ENCODE measurements around the gene TMEM258.

DNA sequence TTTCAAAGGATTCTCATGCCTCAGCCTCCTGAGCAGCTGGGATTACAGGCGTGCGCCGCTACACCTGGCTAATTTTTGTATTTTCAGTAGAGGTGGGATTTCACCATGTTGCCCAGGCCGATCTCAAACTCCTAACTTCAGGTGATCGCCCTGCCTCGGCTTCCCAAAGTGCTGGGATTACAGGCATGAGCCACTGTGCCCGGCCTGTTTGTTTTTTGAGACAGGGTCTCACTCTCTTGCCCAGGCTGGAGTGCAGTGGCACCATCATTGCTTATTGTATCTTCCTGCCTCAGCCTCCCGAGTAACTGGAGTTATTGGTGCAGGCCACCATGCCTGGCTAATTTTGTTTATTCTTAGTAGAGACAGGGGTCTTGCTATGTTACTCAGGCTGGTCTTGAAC, 43.8 kb upstream of the TMEM258 start:
- TF ChIP-seq, protein P1, sequence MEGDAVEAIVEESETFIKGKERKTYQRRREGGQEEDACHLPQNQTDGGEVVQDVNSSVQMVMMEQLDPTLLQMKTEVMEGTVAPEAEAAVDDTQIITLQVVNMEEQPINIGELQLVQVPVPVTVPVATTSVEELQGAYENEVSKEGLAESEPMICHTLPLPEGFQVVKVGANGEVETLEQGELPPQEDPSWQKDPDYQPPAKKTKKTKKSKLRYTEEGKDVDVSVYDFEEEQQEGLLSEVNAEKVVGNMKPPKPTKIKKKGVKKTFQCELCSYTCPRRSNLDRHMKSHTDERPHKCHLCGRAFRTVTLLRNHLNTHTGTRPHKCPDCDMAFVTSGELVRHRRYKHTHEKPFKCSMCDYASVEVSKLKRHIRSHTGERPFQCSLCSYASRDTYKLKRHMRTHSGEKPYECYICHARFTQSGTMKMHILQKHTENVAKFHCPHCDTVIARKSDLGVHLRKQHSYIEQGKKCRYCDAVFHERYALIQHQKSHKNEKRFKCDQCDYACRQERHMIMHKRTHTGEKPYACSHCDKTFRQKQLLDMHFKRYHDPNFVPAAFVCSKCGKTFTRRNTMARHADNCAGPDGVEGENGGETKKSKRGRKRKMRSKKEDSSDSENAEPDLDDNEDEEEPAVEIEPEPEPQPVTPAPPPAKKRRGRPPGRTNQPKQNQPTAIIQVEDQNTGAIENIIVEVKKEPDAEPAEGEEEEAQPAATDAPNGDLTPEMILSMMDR (IDR thresholded peaks at IDR 0.05; ENCODE audit: low read length): no peak
- TF ChIP-seq EZH2 (IDR thresholded peaks at IDR 0.05; ENCODE audit: borderline replicate concordance, low read length): no peak

Data from OCI-LY1 (cell line).